ENCODE results near the gene RAD51B. TPM values are rescaled to one million over a fixed set of nuclear protein-coding genes. Genes with fewer than 3 reads are reported as not detected.

RAD51B gene
- total RNA-seq, 1 experiment from 2014 or later: 14.2 TPM

GRCh38 chr14:68395604-68396003, 576.0 kb downstream of the RAD51B start:
- POLR2A ChIA-PET: no interaction called here
- Mint-ChIP-seq H3K27ac (peak overlapping the region; percentile 34; the same call in 1 of the 2 replicates), H3K27me3 (ENCODE audit: low read depth) (no peaks in the 10 kb centered on the region), H3K4me1 (peaks cover 39% of the 10 kb centered on the region), H3K4me3 (no peak overlapping the region), H3K9me3 (no peaks in the 10 kb centered on the region; the same call in 1 of the 2 replicates), H3K36me3 (no peaks in the 10 kb centered on the region)
- TF ChIP-seq ZBTB43 (CRISPR knock-in tag; IDR thresholded peaks at IDR 0.05): no peak
- TF ChIP-seq AR (CRISPR knock-in tag; IDR thresholded peaks at IDR 0.05): no peak
- no peak for TF ChIP-seq SMAD4 (CRISPR knock-in tag; IDR thresholded peaks at IDR 0.05)
- no peak for TF ChIP-seq EMX1 (CRISPR knock-in tag; IDR thresholded peaks at IDR 0.05)
- no peak for TF ChIP-seq ZNF281 (CRISPR knock-in tag; IDR thresholded peaks at IDR 0.05)
- no peak for TF ChIP-seq HMGXB4 (CRISPR knock-in tag; IDR thresholded peaks at IDR 0.05)
- no peak for TF ChIP-seq FOXP1 (CRISPR knock-in tag; IDR thresholded peaks at IDR 0.05; ENCODE audit: borderline replicate concordance)
- no peak for TF ChIP-seq ATF2 (CRISPR knock-in tag; IDR thresholded peaks at IDR 0.05; ENCODE audit: borderline replicate concordance, low read depth)
- TF ChIP-seq TEAD1 (CRISPR knock-in tag; IDR thresholded peaks at IDR 0.05): no peak
- TF ChIP-seq ERG (CRISPR knock-in tag; IDR thresholded peaks at IDR 0.05): no peak
- DNase-seq (ENCODE audit: low spot score): no peak
- CTCF ChIA-PET: no interaction called here
- ATAC-seq: no peak

GRCh38 chr14:68396461-68396860, 576.9 kb downstream of the RAD51B start:
- no peaks in the 10 kb centered on the region for H3K27me3 Mint-ChIP-seq (ENCODE audit: low read depth)
- ATAC-seq (no peak), DNase-seq (ENCODE audit: low spot score) (no peak)
- H3K36me3 Mint-ChIP-seq: no peaks in the 10 kb centered on the region
- H3K9me3 Mint-ChIP-seq: no peaks in the 10 kb centered on the region
- ChIA-PET POLR2A (no interaction called here), CTCF (no interaction called here)
- no peak for TF ChIP-seq USF1 (CRISPR knock-in tag; IDR thresholded peaks at IDR 0.05)
- no peak for TF ChIP-seq ESRRA (CRISPR knock-in tag; IDR thresholded peaks at IDR 0.05; ENCODE audit: borderline replicate concordance)
- TF ChIP-seq E2F4 (CRISPR knock-in tag; IDR thresholded peaks at IDR 0.05; ENCODE audit: borderline replicate concordance, low read depth): no peak
- no peak for TF ChIP-seq EMX1 (CRISPR knock-in tag; IDR thresholded peaks at IDR 0.05)
- TF ChIP-seq TEAD1 (CRISPR knock-in tag; IDR thresholded peaks at IDR 0.05): no peak
- no peak overlapping the region for H3K4me3 Mint-ChIP-seq
- peaks cover 42% of the 10 kb centered on the region for H3K4me1 Mint-ChIP-seq
- no peak overlapping the region for H3K27ac Mint-ChIP-seq
